ENCODE measurements around the gene RAET1G. TPM values are rescaled to one million over a fixed set of nuclear protein-coding genes. Genes with fewer than 3 reads are reported as not detected.
"Not testable (repeated sequence)": the region's sequence is repeated elsewhere in the genome, so short reads cannot be mapped to it uniquely, and the experiment has no call there.

RAET1G gene
- total RNA-seq (ENCODE audit: insufficient read depth, low replicate concordance) = 2.2 TPM

- peak; percentile 96 for DNase-seq (ENCODE audit: low spot score)
Observed at GRCh38 chr6:149922642-149923326, at the start of gene RAET1G. Gene RAET1G (minus strand): TSS chr6:149923121. CDS start chr6:149923010, 111 bp downstream.

GRCh38 chr6:149969635-149970034, 46.7 kb upstream of the RAET1G start:
- no peak for DNase-seq (ENCODE audit: low spot score)

- DNase-seq (ENCODE audit: low spot score) = not testable (repeated sequence)
Observed at GRCh38 chr6:149968909-149969308, 46.0 kb upstream of the RAET1G start.

- not testable (repeated sequence) for DNase-seq (ENCODE audit: low spot score)
Observed at GRCh38 chr6:149967999-149968398, 45.1 kb upstream of the RAET1G start.

GRCh38 chr6:149967591-149967990, 44.7 kb upstream of the RAET1G start:
- DNase-seq (ENCODE audit: low spot score) = no peak

GRCh38 chr6:149966319-149966718, 43.4 kb upstream of the RAET1G start:
- not testable (repeated sequence) for DNase-seq (ENCODE audit: low spot score)

- peak; percentile 27 for DNase-seq (ENCODE audit: low spot score)
Observed at GRCh38 chr6:149965194-149966020, 42.5 kb upstream of the RAET1G start.

GRCh38 chr6:149964308-149965193, 41.6 kb upstream of the RAET1G start:
- DNase-seq (ENCODE audit: low spot score) = peak; percentile 12

GRCh38 chr6:149963462-149964307, 40.8 kb upstream of the RAET1G start, which contains the start of gene ULBP1:
Gene ULBP1 (plus strand): TSS chr6:149963943. CDS start chr6:149964050, 107 bp downstream.
- DNase-seq (ENCODE audit: low spot score) = peak; percentile 80

- no peak for DNase-seq (ENCODE audit: low spot score)
Observed at GRCh38 chr6:149963212-149963461, 40.2 kb upstream of the RAET1G start.

- DNase-seq (ENCODE audit: low spot score) = no peak
Observed at GRCh38 chr6:149962461-149963211, 39.7 kb upstream of the RAET1G start.

- no peak for DNase-seq (ENCODE audit: low spot score)
Observed at GRCh38 chr6:149961728-149962425, 39.0 kb upstream of the RAET1G start.

- DNase-seq (ENCODE audit: low spot score) = no peak
Observed at GRCh38 chr6:149960488-149960887, 37.6 kb upstream of the RAET1G start.

GRCh38 chr6:149959806-149960205, 36.9 kb upstream of the RAET1G start:
- not testable (repeated sequence) for DNase-seq (ENCODE audit: low spot score)

GRCh38 chr6:149958124-149958523, 35.2 kb upstream of the RAET1G start:
- not testable (repeated sequence) for DNase-seq (ENCODE audit: low spot score)

- DNase-seq (ENCODE audit: low spot score) = not testable (repeated sequence)
Observed at GRCh38 chr6:149955654-149956317, 32.9 kb upstream of the RAET1G start.

- not testable (repeated sequence) for DNase-seq (ENCODE audit: low spot score)
Observed at GRCh38 chr6:149954984-149955653, 32.2 kb upstream of the RAET1G start.

GRCh38 chr6:149954328-149954983, 31.5 kb upstream of the RAET1G start:
- DNase-seq (ENCODE audit: low spot score) = not testable (repeated sequence)
